CD14-positive monocyte (primary cell): ENCODE data around the gene UACA. TPM values are rescaled to one million over a fixed set of nuclear protein-coding genes. Genes with fewer than 3 reads are reported as not detected.

ENCODE experiments used
- DNase-seq, 3 donors: peaks; one replicate each; pipeline ENCODE4 v3.0.0-alpha.2; 2011 to 2022
- H2AFZ ChIP-seq: 2 replicates; pipeline ENCODE4 v1.6.0; 2012; ENCODE audit warnings: mild to moderate bottlenecking, low read depth, low read length, inconsistent platforms; ENCODE audit not compliant: insufficient read depth, poor library complexity, severe bottlenecking
- H3K27ac ChIP-seq, 2 donors: 1 replicate in 1 of 2; 2 replicates in 1 of 2; pipeline ENCODE4 v1.5.1; 2012 to 2013; ENCODE audit warnings: low read length in 2 of 2, control low read depth in 1 of 2, inconsistent platforms in 1 of 2, low read depth in 1 of 2, mild to moderate bottlenecking in 1 of 2
- H3K27me3 ChIP-seq, 2 donors: one replicate each; pipeline versions ENCODE4 v1.6.0 to v1.6.1; 2011 to 2013; ENCODE audit warnings: low read length in 2 of 2; ENCODE audit not compliant: control insufficient read depth in 2 of 2, insufficient read depth in 2 of 2
- H3K36me3 ChIP-seq, 2 donors: replicated peaks in 1 of 2; 1 replicate in 1 of 2; 2 replicates in 1 of 2; pipeline versions ENCODE4 v1.5.1 to v1.6.1; 2012 to 2013; ENCODE audit warnings: low read length in 2 of 2, control low read depth in 1 of 2, inconsistent platforms in 1 of 2, mild to moderate bottlenecking in 1 of 2; ENCODE audit not compliant: insufficient read depth in 2 of 2, control insufficient read depth in 1 of 2
- H3K4me1 ChIP-seq, 2 donors: 1 replicate in 1 of 2; 2 replicates in 1 of 2; pipeline versions ENCODE4 v1.5.1 to v1.6.1; 2012 to 2013; ENCODE audit warnings: low read length in 2 of 2, control low read depth in 1 of 2, inconsistent platforms in 1 of 2, mild to moderate bottlenecking in 1 of 2, moderate library complexity in 1 of 2; ENCODE audit not compliant: insufficient read depth in 2 of 2, control insufficient read depth in 1 of 2
- H3K4me2 ChIP-seq: replicated peaks from 2 replicates; pipeline ENCODE3; 2012; ENCODE audit warnings: low read length, moderate library complexity, mild to moderate bottlenecking; ENCODE audit not compliant: poor library complexity, severe bottlenecking; ENCODE audit errors: extremely low read depth
- H3K4me3 ChIP-seq, 3 experiments: fragments of 200-600 bp in 1 of 3; sonication (generic) in 1 of 3; replicated peaks in 1 of 3; 1 replicate in 2 of 3; 2 replicates in 1 of 3; pipeline ENCODE4 v1.5.1; 2011 to 2013; ENCODE audit warnings: low read length in 3 of 3, mild to moderate bottlenecking in 3 of 3, control low read depth in 2 of 3, low read depth in 2 of 3, inconsistent platforms in 1 of 3, moderate library complexity in 1 of 3
- H3K79me2 ChIP-seq: 2 replicates; pipeline ENCODE4 v1.6.0; 2012; ENCODE audit warnings: mild to moderate bottlenecking, control low read depth, inconsistent platforms, low read length, moderate library complexity; ENCODE audit not compliant: insufficient read depth
- H3K9ac ChIP-seq: 2 replicates; pipeline ENCODE4 v1.6.0; 2017; ENCODE audit warnings: low read length, mild to moderate bottlenecking; ENCODE audit not compliant: insufficient read depth, poor library complexity, severe bottlenecking
- H3K9me3 ChIP-seq, 2 donors: replicated peaks in 1 of 2; 1 replicate in 1 of 2; 2 replicates in 1 of 2; pipeline versions ENCODE4 v1.5.1 to v1.6.1; 2012 to 2013; ENCODE audit warnings: low read length in 2 of 2, control low read depth in 1 of 2; ENCODE audit not compliant: control insufficient read depth in 1 of 2, insufficient read depth in 1 of 2
- H4K20me1 ChIP-seq: 2 replicates; pipeline ENCODE4 v1.6.0; 2012; ENCODE audit warnings: mild to moderate bottlenecking, low read length, control low read depth, moderate library complexity; ENCODE audit not compliant: insufficient read depth
- H3K27ac Mint-ChIP-seq, 7 donors: one replicate each; pipeline ENCODE4 v1.8.0; 2020; ENCODE audit warnings: mild to moderate bottlenecking in 7 of 7, mixed read lengths in 7 of 7, moderate library complexity in 6 of 7, inconsistent platforms in 2 of 7
- H3K27me3 Mint-ChIP-seq, 3 donors: one replicate each; pipeline ENCODE4 v1.8.0; 2021 to 2022; ENCODE audit warnings: low read depth in 3 of 3, mild to moderate bottlenecking in 3 of 3, mixed read lengths in 3 of 3, moderate library complexity in 3 of 3, inconsistent platforms in 1 of 3
- H3K36me3 Mint-ChIP-seq, 2 donors: one replicate each; pipeline ENCODE4 v1.8.0; 2020; ENCODE audit warnings: mixed read lengths in 2 of 2, inconsistent platforms in 1 of 2, mild to moderate bottlenecking in 1 of 2
- H3K4me1 Mint-ChIP-seq: one replicate; pipeline ENCODE4 v1.8.0; 2020; ENCODE audit warnings: mild to moderate bottlenecking, mixed read lengths
- H3K4me3 Mint-ChIP-seq, 2 donors: one replicate each; pipeline ENCODE4 v1.8.0; 2020; ENCODE audit warnings: mild to moderate bottlenecking in 2 of 2, mixed read lengths in 2 of 2, moderate library complexity in 1 of 2
- H3K9me3 Mint-ChIP-seq, 7 donors: one replicate each; pipeline ENCODE4 v1.8.0; 2020 to 2022; ENCODE audit warnings: mixed read lengths in 7 of 7, mild to moderate bottlenecking in 6 of 7, moderate library complexity in 6 of 7, inconsistent platforms in 2 of 7
- WGBS: methylation state at CpG from one replicate; pipeline ENCODE4 v1.1.5; 2013; ENCODE audit warnings: missing lambda C conversion rate; ENCODE audit not compliant: insufficient coverage; 5-methylcytosine and 5-hydroxymethylcytosine counted together
- intact Hi-C, 2 donors: fragments of 100-400 bp; cut with micrococcal nuclease; formaldehyde crosslinking; loops; one replicate each; pipeline versions ENCODE4 v1.15.0 to v1.15.1; 2023
- polyA plus RNA-seq, 3 donors: library from polyadenylated mRNA; depleted of rRNA in 1 of 3; unstranded in 2 of 3; stranded (reverse) in 1 of 3; fragments of 300-500 nt in 2 of 3; fragments of >200 nt in 1 of 3; fragmentation: Illumina TruSeq in 2 of 3; gene quantifications; 1 replicate in 2 of 3; 2 replicates in 1 of 3; pipeline ENCODE4 v1.2.3, GENCODE V29; 2012 to 2021
- TF ChIP-seq, protein P1 (sequence below): fragments of 200-600 bp; IDR thresholded peaks from one replicate; pipeline ENCODE4 v1.8.0; 2022; ENCODE audit warnings: antibody characterized with exemption, mild to moderate bottlenecking

The UACA gene
- polyA plus RNA-seq, 3 donors, result 1.7 to 3.1 (median 2.4) TPM

- Histone ChIP-seq H2AFZ (no peak overlapping the region), H3K4me1 (no peaks in the 10 kb centered on the region), H3K4me2 (no peak overlapping the region), H3K36me3 (no peaks in the 10 kb centered on the region), H3K79me2 (no peaks in the 10 kb centered on the region), H3K27me3 (no peaks in the 10 kb centered on the region), H3K9me3 (no peaks in the 10 kb centered on the region), H3K4me3 (no peak overlapping the region), H3K9ac (no peak overlapping the region), H4K20me1 (no peaks in the 10 kb centered on the region), H3K27ac (no peak overlapping the region)
- H3K4me3 Mint-ChIP-seq, result no peak overlapping the region
- H3K9me3 Mint-ChIP-seq, result peaks cover 0 to 4% (median 3%) of the 10 kb centered on the region in 7 donors
- TF ChIP-seq, protein P1, sequence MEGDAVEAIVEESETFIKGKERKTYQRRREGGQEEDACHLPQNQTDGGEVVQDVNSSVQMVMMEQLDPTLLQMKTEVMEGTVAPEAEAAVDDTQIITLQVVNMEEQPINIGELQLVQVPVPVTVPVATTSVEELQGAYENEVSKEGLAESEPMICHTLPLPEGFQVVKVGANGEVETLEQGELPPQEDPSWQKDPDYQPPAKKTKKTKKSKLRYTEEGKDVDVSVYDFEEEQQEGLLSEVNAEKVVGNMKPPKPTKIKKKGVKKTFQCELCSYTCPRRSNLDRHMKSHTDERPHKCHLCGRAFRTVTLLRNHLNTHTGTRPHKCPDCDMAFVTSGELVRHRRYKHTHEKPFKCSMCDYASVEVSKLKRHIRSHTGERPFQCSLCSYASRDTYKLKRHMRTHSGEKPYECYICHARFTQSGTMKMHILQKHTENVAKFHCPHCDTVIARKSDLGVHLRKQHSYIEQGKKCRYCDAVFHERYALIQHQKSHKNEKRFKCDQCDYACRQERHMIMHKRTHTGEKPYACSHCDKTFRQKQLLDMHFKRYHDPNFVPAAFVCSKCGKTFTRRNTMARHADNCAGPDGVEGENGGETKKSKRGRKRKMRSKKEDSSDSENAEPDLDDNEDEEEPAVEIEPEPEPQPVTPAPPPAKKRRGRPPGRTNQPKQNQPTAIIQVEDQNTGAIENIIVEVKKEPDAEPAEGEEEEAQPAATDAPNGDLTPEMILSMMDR, result no peak
- H3K27ac Mint-ChIP-seq, result no peak overlapping the region
- DNase-seq, result no peak
- H3K27me3 Mint-ChIP-seq, result peaks cover 0 to 2% (median 2%) of the 10 kb centered on the region in 3 donors
- H3K36me3 Mint-ChIP-seq, result no peaks in the 10 kb centered on the region
- 87% methylated on average over 12 of the region's 18 CpGs for WGBS
- intact Hi-C loops, result no loop called here
- H3K4me1 Mint-ChIP-seq, result peaks cover 3% of the 10 kb centered on the region
Measured at GRCh38 chr15:70604666-70605315, 158.6 kb downstream of the UACA start.

Other genes with a start within 250 kb of the UACA start
- not detected for gene LARP6, start 90.6 kb upstream of the UACA start, polyA plus RNA-seq
- gene THAP10, start 128.9 kb upstream of the UACA start, polyA plus RNA-seq, result under 1 TPM; 0.12 to 0.30 (median 0.15) TPM
- gene LRRC49, start 129.3 kb upstream of the UACA start, polyA plus RNA-seq, result under 1 TPM; 0.08 to 0.51 (median 0.24) TPM